Gastrocnemius medialis (tissue), 4 donors: ENCODE data around the gene NR6A1. TPM values are rescaled to one million over a fixed set of nuclear protein-coding genes. Genes with fewer than 3 reads are reported as not detected.
A peak's percentile ranks its signal among the peaks of the same experiment; 100 is the strongest.

Experiments used
- ATAC-seq, 2 donors: fragments of 150-250 bp; one replicate each; pipeline ENCODE4 v1.9.1; 2016
- DNase-seq, 2 donors: peaks; one replicate each; pipeline ENCODE4 v3.0.0-alpha.2; 2019
- H3K27ac ChIP-seq, 4 donors: fragments of 200-600 bp; sonication (generic); 1 replicate in 1 of 4; 2 replicates in 3 of 4; pipeline ENCODE4 v1.5.1; 2016 to 2018; ENCODE audit warnings: mild to moderate bottlenecking in 2 of 4, moderate library complexity in 1 of 4
- H3K27me3 ChIP-seq, 3 donors: fragments of 200-600 bp; sonication (generic) in 2 of 3; 1 replicate in 1 of 3; 2 replicates in 2 of 3; pipeline versions ENCODE4 v1.5.1 to v1.6.0; 2016 to 2019; ENCODE audit warnings: mild to moderate bottlenecking in 1 of 3, moderate library complexity in 1 of 3
- H3K36me3 ChIP-seq, 2 donors: fragments of 200-600 bp; sonication (generic) in 1 of 2; one replicate each; pipeline ENCODE4 v1.5.1; 2017 to 2018
- H3K4me1 ChIP-seq, 2 donors: fragments of 200-600 bp; sonication (generic) in 1 of 2; one replicate each; pipeline ENCODE4 v1.5.1; 2016 to 2017; ENCODE audit warnings: mild to moderate bottlenecking in 2 of 2
- H3K4me3 ChIP-seq, 4 donors: fragments of 200-600 bp; sonication (generic) in 3 of 4; 1 replicate in 1 of 4; 2 replicates in 3 of 4; pipeline ENCODE4 v1.5.1; 2016 to 2019; ENCODE audit warnings: mild to moderate bottlenecking in 2 of 4
- H3K9me3 ChIP-seq, 3 donors: fragments of 200-600 bp; sonication (generic) in 2 of 3; 1 replicate in 1 of 3; 2 replicates in 2 of 3; pipeline ENCODE4 v1.5.1; 2016 to 2019
- POLR2A ChIP-seq, 2 donors: fragments of 450-650 bp; IDR thresholded peaks; one replicate each; pipeline ENCODE4 v1.6.1; 2017; ENCODE audit warnings: antibody characterized with exemption in 2 of 2, mild to moderate bottlenecking in 2 of 2, moderate library complexity in 2 of 2
- in situ Hi-C, 4 donors: fragments of 200-750 bp; cut with MboI; loops; one replicate each; pipeline versions ENCODE4 v1.15.0 to v1.8.0; 2017; ENCODE audit warnings: low sequenced_read_pairs in 4 of 4
- intact Hi-C: fragments of 100-400 bp; cut with DNase I; formaldehyde crosslinking; loops from one replicate; pipeline ENCODE4 v1.15.1; 2023; ENCODE audit warnings: low total_unique reads
- total RNA-seq, 4 donors: library from RNA; depleted of rRNA; stranded (reverse); fragments of >200 nt; gene quantifications; one replicate each; pipeline versions ENCODE4 v1.1.0 to v1.2.3, GENCODE V29; 2016
- TF ChIP-seq, protein P1 (sequence below), 5 experiments: fragments of 450-650 bp in 3 of 5; fragments of 200-600 bp in 2 of 5; sonication (generic) in 2 of 5; IDR thresholded peaks in 4 of 5; conservative IDR thresholded peaks in 1 of 5; 1 replicate in 4 of 5; 2 replicates in 1 of 5; pipeline ENCODE4 v1.5.1; 2016 to 2019; ENCODE audit warnings: antibody characterized with exemption in 5 of 5, mild to moderate bottlenecking in 3 of 5, moderate library complexity in 3 of 5

Gene NR6A1
- total RNA-seq, 4 donors from 2014 or later = 0.58 to 5.6 (median 2.1) TPM

GRCh38 chr9:124503713-124504529 is 267.2 kb downstream of the NR6A1 start:
- Histone ChIP-seq H3K4me3 (peak overlapping the region in 1 of 4 donors; percentile 47), H3K27ac (no peak overlapping the region), H3K9me3 (no peaks in the 10 kb centered on the region), H3K27me3 (peaks cover 43 to 54% (median 48%) of the 10 kb centered on the region in 3 donors), H3K4me1 (peaks cover 3% of the 10 kb centered on the region in 2 donors), H3K36me3 (no peaks in the 10 kb centered on the region)
- DNase-seq (no peak), ATAC-seq (no peak)
- in situ Hi-C loops = no loop called here
- intact Hi-C loops = no loop called here
- TF ChIP-seq, protein P1, sequence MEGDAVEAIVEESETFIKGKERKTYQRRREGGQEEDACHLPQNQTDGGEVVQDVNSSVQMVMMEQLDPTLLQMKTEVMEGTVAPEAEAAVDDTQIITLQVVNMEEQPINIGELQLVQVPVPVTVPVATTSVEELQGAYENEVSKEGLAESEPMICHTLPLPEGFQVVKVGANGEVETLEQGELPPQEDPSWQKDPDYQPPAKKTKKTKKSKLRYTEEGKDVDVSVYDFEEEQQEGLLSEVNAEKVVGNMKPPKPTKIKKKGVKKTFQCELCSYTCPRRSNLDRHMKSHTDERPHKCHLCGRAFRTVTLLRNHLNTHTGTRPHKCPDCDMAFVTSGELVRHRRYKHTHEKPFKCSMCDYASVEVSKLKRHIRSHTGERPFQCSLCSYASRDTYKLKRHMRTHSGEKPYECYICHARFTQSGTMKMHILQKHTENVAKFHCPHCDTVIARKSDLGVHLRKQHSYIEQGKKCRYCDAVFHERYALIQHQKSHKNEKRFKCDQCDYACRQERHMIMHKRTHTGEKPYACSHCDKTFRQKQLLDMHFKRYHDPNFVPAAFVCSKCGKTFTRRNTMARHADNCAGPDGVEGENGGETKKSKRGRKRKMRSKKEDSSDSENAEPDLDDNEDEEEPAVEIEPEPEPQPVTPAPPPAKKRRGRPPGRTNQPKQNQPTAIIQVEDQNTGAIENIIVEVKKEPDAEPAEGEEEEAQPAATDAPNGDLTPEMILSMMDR (IDR thresholded peaks at IDR 0.05 in 4 of 5, conservative IDR thresholded peaks at IDR 0.05 in 1 of 5) = no peak
- no peak for TF ChIP-seq POLR2A (IDR thresholded peaks at IDR 0.05)

DNA sequence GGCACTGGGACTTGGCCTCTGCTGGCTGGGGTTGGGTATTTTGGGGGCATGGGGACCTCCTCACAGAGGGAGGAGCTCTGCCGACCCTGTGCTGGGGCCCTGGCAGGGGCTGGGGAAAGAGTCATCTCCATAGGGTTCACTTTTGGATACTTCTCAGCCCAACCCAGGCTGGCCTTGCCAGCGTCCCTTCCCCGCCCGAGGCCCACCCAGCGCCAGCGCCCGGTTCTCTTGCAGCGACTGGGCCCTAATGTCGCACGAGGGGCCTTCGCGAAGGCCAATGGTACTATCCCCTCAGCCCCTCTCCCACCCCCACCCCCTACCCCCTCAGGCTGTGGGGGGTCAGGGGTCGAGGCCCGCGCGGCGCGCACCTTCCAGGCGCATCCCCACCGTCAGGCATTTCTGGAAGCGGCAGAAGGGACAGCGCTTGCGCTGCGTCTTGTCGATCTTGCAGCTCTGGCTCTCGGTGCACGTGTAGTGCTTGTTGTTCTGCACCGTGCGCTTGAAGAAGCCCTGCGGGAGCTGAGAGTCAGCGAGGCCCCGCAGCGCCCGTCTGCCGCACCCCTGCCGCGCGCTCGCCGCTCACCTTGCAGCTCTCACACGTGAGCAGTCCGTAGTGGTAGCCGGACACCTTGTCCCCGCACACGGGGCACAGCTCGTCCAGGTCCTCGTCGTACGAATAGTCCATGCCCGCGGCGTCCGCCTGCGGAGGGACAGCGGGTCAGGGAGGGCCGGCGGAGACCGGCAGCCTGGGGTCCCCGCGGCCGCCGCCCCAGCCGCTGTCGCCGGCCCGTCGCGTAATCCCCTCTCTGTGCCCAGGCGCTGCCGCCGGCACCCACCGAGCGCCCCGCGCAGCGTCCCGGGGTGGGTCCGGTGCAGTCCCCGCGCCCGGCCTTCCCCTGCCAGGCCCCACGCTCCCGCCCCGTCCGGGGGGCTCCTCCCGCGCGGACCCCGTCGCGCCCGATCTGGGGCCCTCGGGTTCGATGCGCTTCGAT is 268.1 kb downstream of the NR6A1 start:
- ATAC-seq (no peak), DNase-seq (no peak)
- Histone ChIP-seq H3K9me3 (no peaks in the 10 kb centered on the region), H3K4me3 (no peak overlapping the region), H3K36me3 (no peaks in the 10 kb centered on the region), H3K27ac (no peak overlapping the region), H3K4me1 (peaks cover 3% of the 10 kb centered on the region in 2 donors), H3K27me3 (peaks cover 43 to 54% (median 50%) of the 10 kb centered on the region in 3 donors)
- TF ChIP-seq POLR2A (IDR thresholded peaks at IDR 0.05) = no peak
- intact Hi-C loops = no loop called here
- in situ Hi-C loops = no loop called here

- intact Hi-C loops (no loop called here), in situ Hi-C loops (no loop called here)
- Histone ChIP-seq H3K27me3 (peaks cover 43 to 54% (median 50%) of the 10 kb centered on the region in 3 donors), H3K9me3 (no peaks in the 10 kb centered on the region), H3K27ac (no peak overlapping the region), H3K36me3 (no peaks in the 10 kb centered on the region), H3K4me1 (peaks cover 3% of the 10 kb centered on the region in 2 donors), H3K4me3 (no peak overlapping the region)
- ATAC-seq = no peak
- no peak for DNase-seq
- no peak for TF ChIP-seq POLR2A (IDR thresholded peaks at IDR 0.05)
- TF ChIP-seq, protein P1 (IDR thresholded peaks at IDR 0.05 in 4 of 5, conservative IDR thresholded peaks at IDR 0.05 in 1 of 5) = no peak
Observed at GRCh38 chr9:124501771-124502320, 269.3 kb downstream of the NR6A1 start.

DNA sequence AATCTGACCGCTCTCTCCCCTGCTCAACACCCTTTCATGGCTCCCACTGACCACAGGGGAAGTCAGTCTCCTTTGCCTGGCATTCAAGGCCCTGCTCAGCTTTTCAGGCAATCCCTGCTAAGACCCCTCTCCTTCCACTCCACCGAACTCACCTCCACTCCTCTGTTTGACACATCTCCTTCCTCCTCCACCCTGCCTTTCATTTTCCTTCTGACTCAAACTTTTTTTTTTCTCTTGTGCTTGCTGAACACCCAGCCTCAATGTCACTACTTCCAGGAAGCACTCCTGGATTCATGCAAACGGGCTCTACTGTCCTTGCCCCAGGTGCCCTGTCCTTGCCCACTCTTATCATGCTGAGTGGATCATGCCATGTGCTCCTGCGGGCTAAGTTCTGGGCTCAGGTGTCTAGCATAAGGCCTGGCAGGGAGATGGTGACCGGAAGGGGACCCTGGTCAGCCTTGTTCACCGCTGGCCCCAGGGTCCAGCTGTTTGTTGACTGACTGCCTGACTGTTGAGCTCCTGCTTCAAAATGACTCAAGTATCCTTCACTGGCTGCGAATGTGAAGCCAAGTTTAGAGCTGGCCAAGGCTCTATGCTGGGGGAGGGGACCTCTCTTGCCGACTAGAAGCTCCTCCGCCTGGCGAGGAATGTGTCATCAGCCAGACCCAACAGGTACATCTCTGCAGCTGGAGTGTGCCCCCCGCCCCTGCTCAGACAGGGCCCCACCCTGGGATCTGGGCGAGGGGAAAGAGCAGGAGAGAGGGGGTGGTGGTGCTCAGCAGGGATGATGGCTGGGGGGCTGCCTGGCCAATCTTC is 270.1 kb downstream of the NR6A1 start:
- Histone ChIP-seq H3K4me1 (peaks cover 3% of the 10 kb centered on the region in 2 donors), H3K4me3 (no peak overlapping the region), H3K9me3 (no peaks in the 10 kb centered on the region), H3K36me3 (no peaks in the 10 kb centered on the region), H3K27ac (no peak overlapping the region), H3K27me3 (peaks cover 43 to 53% (median 48%) of the 10 kb centered on the region in 3 donors)
- in situ Hi-C loops (no loop called here), intact Hi-C loops (no loop called here)
- TF ChIP-seq, protein P1 (IDR thresholded peaks at IDR 0.05 in 4 of 5, conservative IDR thresholded peaks at IDR 0.05 in 1 of 5) = no peak
- no peak for TF ChIP-seq POLR2A (IDR thresholded peaks at IDR 0.05)
- DNase-seq = no peak
- ATAC-seq = no peak
